ENCODE results near the gene ACSS2.
"Not testable (repeated sequence)": the region's sequence is repeated elsewhere in the genome, so short reads cannot be mapped to it uniquely, and the experiment has no call there.

The ACSS2 gene

DNA sequence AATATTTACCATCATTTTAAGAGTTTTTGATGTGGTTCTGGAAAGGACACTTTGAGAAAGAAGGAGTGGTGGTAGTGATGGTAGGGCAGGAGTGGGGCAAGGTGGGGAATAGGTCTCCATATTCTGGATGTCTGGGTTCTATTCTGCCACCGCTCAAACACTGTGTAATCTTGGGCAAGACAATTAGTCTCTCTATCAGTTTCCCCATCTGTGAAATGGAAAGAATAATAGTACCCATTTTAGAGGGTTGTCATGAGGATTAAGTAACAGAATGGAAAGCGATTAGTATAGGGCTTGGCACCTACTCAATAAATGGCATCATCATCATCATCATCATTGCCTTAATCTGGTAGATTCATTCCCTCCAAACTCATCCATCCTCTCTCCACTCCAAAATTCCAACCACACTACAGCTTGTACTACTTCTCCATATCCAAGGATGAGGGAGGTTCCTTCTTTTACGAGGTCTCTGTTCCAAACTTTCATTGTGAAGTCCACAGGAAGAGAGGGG lies 2.8 kb upstream of the ACSS2 start:
- DNase-seq (ENCODE audit: low read depth in 4 of 4, low spot score in 1 of 4): no peak

DNA sequence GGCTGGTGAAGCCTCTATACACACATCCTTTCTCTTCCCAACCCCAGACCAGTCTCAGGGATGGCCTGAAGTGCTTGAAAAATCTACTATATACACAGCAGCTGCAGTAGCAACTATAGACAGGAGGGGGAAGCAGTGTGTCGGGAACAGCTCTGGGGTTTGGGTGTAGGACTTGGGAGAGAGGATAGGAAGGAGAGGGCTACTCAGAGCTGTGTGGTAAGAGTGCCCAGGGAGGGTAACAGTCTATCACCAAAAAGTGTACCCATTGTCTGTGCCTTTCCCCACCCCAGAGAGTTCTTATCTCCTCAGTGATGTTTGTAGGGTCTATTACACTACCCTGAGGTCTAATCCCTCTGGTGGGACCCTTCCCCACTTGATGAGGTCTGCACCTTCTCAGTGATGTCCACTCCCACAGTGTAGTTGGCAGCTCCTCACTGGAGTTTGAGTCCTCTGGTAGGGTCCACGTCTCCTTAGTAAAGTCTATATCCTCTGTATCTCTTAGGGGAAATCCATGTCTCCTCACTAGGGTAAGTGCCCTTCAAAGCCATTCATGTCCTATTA lies 2.2 kb upstream of the ACSS2 start:
- peak in 3 of 4 experiments; percentile 19 to 54 (median 30) for DNase-seq (ENCODE audit: low read depth in 4 of 4, low spot score in 1 of 4)

DNA sequence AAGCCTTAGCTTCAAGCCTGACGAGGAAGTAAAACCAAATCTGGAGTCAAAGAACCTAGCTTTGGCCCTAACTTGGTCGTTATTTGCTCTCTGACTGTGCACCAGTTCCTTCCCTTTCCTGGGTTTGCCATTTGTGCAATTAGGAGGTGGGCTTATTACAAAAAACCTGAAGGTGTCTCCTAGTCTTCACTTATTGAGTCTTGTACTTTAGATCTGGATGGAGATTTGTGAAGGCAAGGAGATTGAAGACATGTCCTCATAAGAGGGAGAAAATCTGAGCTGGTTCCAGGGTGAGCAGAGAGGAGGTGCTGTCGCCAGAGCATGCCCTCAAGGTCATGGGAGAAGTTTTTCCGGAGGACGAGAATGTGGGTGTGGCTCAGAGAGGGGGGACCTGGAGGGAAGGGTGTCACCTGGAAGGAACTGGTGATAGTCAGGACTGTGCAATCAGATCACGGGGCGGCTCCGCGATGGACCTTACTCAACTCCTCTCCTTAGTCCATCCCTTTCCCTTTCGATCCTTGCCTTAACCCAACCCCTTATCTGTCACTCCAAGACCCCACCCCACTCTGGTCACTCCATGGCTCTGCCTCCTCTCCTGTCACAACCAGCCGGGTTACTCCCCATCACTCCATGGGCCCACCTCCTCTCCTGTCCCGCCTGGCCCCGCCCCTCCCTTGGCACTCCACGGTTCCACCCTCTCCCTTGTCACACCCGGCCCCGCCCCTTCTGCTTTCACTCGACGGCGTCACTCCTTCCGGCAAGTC lies 588 bp upstream of the ACSS2 start:
- peak in 2 of 4 experiments; percentile 20 to 95 for DNase-seq (ENCODE audit: low read depth in 4 of 4, low spot score in 1 of 4)

DNA sequence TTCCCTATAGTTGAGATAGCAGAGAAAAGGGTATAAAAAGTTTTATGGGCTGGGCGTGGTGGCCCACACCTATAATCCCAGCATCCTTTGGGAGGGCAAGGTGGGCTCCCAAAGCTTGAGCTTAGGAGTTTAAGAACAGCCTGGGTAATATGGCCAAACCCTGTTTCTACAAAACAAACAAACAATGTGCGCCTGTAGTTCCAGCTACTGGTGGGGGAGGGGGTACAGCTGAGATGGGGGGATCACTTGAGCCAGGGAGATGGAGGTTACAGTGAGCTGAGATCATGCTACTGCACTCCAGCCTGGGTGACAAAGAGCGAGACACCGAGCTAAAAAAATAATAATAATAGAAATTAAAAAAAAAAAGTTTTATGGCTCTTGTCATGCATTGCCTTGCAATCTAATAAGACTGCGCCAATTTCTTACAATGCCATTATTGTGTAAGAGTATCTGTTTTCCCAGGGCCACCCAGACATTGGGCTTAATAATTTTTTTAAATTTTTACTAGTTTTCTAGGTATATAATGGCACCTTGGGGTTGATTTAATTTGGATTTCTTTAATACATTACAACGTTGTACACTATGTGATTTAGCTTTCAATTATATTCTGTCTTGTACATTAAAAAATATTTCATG lies 3.9 kb downstream of the ACSS2 start:
- no peak for DNase-seq (ENCODE audit: low read depth in 4 of 4, low spot score in 1 of 4)

DNA sequence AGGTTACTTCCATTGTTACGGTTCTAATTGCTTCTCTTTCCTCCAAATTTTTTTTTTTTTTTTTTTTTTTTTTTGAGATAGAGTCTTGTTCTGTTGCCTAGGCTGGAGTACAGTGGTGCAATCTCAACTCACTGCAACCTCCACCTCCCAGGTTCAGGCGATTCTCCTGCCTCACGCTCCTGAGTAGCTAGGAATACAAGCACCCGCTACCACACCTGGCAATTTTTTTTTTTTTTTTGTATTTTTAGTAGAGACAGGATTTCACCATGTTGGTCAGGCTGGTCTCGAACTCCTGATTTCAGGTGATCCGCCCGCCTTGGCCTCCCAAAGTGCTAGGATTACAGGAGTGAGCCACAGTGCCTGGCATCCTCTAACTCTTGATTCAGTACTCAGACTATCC lies 4.6 kb downstream of the ACSS2 start:
- not testable (repeated sequence) for DNase-seq (ENCODE audit: low read depth in 4 of 4, low spot score in 1 of 4)

DNA sequence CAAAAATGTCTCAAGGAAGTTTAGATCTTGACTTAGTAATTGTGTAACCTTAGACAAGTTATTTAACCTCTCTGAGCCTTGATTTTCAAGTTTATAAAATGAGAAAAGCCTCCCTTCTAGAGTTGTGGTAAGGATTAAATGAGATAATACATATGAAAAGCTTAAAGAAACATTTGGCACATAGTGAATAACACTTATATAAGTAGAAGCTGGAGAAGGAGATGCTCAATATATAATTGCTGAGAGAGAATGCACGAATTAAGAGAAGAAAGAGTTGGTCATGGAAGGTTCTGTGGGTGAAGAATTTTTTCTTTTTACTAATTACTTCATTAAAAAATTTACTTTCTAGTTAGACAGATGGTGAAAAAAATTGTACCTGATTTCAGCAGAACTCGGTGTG lies 5.3 kb downstream of the ACSS2 start:
- DNase-seq (ENCODE audit: low read depth in 4 of 4, low spot score in 1 of 4): no peak

DNA sequence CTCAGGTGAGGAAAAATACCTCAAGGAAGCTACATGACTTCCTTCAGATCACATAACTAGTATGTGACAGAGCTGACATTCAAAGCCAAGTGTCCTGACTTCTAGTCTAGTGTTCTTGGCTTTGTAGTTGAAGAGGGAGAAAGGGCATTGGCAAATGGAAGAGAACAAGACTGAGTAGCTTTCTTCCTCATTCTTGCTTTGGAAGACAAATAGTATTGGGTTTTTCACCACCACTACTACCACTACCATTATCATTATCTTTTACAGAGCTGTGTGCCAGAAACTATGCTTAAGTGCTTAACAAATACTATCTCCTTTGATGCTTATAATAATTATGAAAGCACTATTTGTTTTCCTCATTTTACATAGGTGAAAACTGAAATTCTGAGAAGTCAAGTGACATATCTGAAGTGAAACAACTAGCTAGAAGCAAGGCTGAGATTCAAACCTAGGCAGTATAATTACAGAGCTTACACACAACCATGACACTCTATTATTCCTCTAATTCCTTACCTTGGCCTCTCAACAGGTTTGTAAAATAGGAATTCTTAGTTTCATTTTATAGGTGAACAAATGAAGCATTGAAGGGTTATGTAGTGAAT lies 6.8 kb downstream of the ACSS2 start:
- no peak for DNase-seq (ENCODE audit: low read depth in 4 of 4, low spot score in 1 of 4)

DNA sequence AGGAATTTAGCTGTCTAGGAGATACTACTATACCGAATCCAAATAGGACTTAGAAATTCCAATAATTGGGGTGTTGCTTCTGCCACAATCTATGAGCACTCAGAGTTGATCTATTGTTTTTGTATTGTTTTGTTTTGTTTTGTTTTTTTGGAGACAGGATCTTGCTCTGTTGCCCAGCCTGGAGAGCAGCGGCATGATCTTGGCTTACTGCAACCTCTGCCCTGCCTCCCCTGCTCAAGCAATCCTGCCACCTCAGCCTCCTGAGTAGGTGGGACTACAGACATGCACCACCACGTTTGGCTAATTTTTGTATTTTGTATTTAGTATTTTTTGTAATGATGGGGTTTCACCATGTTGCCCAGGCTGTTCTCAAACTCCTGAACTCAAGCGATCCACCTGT lies 7.4 kb downstream of the ACSS2 start:
- no peak for DNase-seq (ENCODE audit: low read depth in 4 of 4, low spot score in 1 of 4)

DNA sequence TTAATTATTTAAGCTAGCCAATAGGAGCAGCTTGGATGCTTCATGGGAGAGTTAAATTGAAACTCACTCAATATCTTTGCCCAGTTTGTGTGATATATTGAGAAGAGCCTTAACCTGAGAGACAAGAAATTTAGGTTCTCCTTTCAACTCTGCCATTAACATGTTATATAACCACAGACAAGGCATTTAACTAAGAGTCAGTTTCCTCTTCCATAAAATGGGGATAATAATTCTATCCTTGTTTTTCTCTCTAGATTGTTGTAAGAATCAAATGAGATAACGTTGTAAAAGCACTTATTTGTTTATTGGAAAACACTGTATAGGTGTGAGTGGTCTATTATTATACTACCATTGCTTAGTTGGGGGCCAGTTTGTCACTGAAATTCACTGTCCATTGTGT lies 7.8 kb downstream of the ACSS2 start:
- DNase-seq (ENCODE audit: low read depth in 4 of 4, low spot score in 1 of 4): no peak

DNA sequence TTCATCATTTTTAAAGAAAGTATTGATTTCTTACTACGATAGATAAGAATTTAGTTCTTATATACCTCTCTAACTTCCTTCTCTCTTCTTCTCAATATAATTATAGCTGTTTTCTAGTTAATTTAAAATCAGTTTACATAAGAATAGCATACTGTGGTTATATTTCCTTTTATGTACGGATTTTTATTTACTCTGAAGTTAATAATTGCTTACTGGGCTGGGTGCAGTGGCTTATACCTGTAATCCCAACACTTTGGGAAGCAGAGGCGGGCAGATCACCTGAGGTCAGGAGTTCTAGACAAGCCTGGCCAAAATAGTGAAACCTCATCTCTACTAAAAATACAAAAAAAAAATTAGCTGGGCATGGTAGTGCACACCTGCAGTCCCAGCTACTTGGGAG lies 9.7 kb downstream of the ACSS2 start:
- DNase-seq (ENCODE audit: low read depth in 4 of 4, low spot score in 1 of 4): no peak

DNA sequence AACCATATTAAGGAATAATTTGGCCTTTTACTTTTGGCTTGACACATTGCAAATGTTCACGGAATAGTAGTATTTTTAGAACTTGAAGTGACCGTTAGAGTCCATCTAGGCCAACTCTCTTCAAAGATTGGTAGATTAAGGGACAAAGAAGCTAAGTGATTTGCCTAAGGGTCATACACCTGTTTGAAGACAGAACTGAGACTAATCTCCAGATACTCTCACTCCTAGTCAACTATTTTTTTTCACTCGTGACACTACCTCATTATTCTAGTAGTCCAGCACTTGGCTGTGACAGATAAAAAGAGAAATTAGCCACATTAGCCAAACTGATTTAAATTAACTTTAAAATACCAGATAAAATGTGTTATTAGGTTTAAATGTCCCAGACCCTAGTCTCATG lies 10.6 kb downstream of the ACSS2 start:
- no peak for DNase-seq (ENCODE audit: low read depth in 4 of 4, low spot score in 1 of 4)

DNA sequence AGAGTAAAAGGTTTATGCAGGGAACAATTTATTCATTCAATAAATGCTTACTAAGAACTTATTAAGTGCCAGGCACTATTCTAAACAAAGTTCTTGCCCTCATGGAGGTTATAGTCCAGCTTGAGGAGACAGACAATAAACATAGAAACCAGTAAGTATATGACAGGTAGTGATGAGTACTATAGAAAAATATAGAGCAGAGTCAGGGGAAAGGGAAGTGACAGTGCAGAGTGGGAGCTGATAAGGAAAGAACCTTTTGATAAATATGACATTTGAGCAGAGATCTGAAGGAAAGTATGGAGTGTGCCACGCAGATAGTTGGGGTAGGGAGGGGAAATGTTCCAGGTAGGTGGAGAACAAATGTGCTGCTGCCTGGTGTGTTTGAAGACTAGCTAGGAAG lies 12.1 kb downstream of the ACSS2 start:
- no peak for DNase-seq (ENCODE audit: low read depth in 4 of 4, low spot score in 1 of 4)

DNA sequence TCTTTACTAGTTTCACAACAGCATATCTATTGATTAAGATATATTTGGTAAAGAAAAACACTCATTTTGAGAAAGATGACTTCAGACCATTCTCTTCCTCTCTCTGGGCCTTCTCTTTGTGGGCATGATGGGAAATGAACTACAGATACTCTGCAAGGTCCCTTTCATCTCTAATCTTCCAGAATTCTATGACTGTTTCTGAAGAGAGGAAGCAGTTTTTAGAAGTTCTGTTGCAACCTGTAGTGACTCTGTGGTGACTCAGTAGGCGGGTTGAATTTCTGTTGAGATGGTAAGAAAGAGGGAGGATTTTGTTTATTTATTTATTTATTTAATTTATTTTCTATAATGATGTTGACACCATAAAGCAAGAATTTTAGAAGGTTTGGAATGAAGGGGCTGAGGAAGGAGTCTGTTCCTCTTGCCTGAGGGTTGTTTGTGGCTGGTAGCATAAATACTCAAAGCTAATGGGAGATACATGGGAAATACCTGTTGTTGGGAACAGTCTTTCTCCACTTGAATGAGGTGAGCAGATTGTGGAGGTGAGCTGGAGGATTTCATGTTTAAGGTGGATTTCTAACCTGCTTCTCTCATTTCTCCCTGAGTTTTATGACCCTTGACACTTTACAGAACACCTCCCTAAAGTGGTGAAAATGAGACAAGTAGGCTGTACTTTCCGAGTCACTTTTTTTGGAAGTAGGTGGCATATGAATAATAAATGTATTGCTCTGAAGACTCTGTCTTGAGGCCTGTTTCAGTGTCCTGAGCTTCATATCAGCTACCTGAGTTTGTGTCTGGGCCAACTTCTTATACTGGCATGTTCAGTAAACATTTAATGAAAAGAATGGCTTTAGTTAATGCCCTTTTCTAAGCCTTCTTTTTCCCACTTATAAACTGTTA lies 15.0 kb downstream of the ACSS2 start:
- no peak for DNase-seq (ENCODE audit: low read depth in 4 of 4, low spot score in 1 of 4)

DNA sequence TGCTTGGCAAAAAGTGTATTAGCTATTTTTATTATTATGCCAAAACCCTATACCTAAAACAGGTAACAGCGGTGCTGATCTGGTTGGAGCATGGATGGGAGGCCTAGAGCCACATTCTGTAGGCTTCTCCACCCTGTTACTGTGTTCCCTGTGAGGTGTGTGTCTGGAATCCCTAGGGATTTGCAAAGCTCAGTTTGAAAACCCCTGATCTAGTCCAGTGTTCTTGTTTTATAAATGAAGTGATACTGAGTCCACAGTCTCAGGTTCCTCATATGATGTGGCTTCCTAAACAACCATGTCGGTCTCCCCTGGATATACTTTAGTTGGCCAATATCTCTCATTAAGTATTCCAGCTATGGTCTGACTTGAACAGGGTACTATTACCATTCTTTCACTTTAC lies 16.3 kb downstream of the ACSS2 start:
- no peak for DNase-seq (ENCODE audit: low read depth in 4 of 4, low spot score in 1 of 4)

DNA sequence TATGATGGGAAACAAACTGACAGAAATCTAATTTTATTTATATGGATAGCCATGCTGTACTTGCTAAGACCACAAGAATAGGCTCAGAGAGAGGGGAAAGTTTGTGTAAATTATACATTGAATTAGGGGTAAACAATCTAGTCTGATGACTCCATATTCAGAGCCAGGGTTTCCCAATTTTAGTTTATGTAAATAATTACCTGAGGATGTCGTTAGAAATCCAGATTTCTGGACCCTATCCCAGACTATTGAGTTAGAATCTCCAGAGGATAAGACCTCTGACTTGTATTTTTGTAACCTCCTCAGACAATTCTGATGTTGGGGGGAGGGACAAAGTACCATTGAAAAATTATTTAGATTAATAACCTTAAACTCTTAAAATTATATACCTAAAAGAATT lies 18.3 kb downstream of the ACSS2 start:
- no peak for DNase-seq (ENCODE audit: low read depth in 4 of 4, low spot score in 1 of 4)

DNA sequence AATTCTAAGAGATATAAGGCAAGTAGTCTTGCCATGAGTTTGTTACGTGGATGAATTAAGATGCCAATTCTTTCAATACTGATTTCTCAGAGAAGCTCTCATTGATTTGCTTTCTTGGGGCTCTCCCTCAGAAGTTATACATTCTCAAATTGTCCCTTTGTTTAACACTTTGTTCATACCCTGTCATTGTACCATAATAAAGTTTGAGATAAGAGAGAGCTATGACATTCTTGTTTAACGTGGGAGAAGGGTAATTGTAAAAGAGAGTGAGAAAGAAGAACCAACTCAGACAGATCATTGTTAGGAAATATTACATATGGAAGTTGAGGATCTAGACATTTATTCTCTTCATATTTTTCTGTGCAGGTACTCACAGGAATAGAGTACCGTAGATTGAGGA lies 19.1 kb downstream of the ACSS2 start:
- DNase-seq (ENCODE audit: low read depth in 4 of 4, low spot score in 1 of 4): no peak

DNA sequence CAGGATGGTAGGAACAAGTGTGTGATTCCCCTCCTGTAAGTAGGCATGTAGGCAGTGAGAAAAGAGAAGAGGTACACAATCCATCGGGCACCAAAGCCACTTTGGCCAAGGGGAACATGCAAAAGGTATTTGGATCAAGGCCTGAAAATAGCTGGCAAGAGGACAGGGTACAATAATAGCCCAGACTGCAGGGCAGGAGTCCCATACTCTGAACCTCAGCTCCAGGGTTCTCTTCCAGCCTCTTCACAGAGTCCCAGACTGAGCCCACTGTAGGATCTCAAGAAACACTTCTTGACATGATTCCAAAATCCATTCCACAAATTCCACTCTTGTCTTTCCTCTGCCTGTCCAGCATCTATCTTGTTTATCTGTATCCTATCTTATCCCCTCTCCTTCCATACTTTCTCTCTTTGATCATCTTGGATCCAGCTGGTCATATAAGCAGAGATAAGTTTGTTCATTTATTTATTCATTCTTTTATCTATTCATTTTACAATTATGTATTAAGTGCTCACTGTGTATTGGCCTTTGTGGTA lies 19.7 kb downstream of the ACSS2 start:
- no peak for DNase-seq (ENCODE audit: low read depth in 4 of 4, low spot score in 1 of 4)

DNA sequence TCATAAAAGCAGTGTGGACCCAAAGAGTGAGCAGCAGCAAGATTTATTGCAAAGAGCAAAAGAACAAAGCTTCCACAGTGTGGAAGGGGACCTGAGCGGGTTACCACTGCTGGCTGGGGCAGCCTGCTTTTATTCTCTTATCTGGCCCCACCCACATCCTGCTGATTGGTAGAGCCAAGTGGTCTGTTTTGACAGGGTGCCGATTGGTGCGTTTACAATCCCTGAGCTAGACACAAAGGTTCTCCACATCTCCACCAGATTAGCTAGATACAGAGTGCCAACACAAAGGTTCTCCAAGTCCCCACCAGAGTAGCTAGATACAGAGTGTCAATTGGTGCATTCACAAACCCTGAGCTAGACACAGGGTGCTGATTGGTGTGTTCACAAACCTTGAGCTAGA lies 21.7 kb downstream of the ACSS2 start:
- not testable (repeated sequence) for DNase-seq (ENCODE audit: low read depth in 4 of 4, low spot score in 1 of 4)

DNA sequence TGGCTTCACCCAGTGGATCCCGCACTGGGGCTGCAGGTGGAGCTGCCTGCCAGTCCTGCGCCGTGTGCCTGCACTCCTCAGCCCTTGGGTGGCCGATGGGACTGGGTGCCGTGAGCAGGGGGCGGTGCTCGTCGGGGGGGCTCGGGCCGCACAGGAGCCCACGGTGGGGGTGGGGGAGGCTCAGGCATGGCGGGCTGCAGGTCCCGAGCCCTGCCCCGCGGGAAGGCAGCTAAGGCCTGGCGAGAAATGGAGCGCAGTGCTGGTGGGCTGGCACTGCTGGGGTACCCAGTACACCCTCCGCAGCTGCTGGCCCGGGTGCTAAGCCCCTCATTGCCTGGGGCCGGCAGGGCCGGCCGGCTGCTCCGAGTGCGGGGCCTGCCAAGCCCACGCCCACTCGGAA lies 22.3 kb downstream of the ACSS2 start:
- DNase-seq (ENCODE audit: low read depth in 4 of 4, low spot score in 1 of 4): not testable (repeated sequence)

DNA sequence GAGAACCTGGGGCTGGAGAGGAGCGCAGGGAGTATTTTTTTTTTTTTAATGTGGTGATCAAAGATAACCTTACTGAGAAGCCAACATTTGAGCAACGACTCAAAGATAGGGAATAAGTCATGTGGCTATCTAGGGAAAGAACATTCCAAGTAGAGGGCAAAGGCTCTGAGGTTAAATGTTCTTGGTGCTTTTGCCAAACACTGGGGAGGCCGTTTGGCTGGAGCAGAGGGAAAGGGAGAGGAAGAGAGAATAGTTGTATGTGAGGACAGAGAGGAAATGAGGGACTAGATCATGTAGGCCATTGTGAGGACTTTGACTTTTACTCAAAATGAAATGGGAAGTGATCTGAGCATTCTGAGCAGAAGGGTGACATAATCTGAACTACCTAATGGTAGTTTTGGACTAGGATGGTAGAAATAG lies 27.8 kb downstream of the ACSS2 start:
- DNase-seq (ENCODE audit: low read depth in 4 of 4, low spot score in 1 of 4): no peak
